ENCODE data around the gene DDT. TPM values are rescaled to one million over a fixed set of nuclear protein-coding genes. Genes with fewer than 3 reads are reported as not detected.
A peak's percentile ranks its signal among the peaks of the same experiment; 100 is the strongest.
"Not testable (repeated sequence)": the region's sequence is repeated elsewhere in the genome, so short reads cannot be mapped to it uniquely, and the experiment has no call there.

DDT gene
- total RNA-seq, 1 donor from 2014 or later, result 74.0 TPM

DNA sequence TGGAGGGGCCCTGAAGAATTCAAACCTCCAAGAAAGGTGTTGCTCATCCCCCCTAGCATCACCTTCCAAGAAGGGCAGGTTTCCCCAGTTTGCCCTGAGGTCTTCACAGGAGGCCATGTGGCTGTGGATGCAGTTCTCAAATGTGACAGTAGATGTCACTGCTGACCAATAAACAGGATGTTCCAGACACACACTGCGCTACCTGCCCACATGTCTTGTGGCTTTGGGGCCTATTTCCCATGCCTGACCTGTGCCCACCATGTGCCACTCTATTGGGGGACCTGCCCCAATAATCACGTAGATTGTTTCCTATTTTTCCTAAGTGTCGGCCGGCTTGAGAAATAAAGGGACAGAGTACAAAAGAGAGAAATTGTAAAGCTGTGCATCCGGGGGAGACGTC is 10.2 kb upstream of the DDT start:
- no peak overlapping the region for H3K4me3 Mint-ChIP-seq
- no peaks in the 10 kb centered on the region for H3K4me1 Mint-ChIP-seq
- no peak for DNase-seq (ENCODE audit: low read depth, low spot score)

DNA sequence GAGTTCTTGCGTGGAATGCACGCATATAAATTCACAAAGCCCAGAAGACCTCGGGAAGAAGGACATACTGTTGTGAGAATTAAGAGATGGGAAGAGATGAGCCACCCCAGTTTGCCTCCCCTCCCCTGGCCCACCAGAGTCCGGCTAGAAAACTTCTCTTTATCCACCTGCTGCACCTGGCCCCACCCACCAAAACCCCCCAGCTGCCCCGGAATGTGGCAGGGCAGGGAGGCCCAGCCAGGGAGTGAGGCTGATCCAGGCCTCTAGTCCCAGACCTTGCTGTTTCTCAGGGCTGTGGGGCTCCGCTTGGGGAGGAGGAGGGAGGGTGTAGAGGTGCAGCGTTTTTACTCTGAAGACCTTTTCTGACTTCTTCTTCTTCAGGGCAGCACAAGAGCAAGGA is 6.3 kb upstream of the DDT start:
- H3K27me3 Mint-ChIP-seq (ENCODE audit: low read depth); H3K4me3 Mint-ChIP-seq; H3K4me1 Mint-ChIP-seq; H3K27ac Mint-ChIP-seq (ENCODE audit: unreplicated experiment); H3K36me3 Mint-ChIP-seq (ENCODE audit: low read depth); DNase-seq (ENCODE audit: low read depth, low spot score); H3K9me3 Mint-ChIP-seq: not testable (repeated sequence)

More for the DNA sequence above, 10.2 kb upstream of the DDT start:
- H3K36me3 Mint-ChIP-seq (ENCODE audit: low read depth), result no peaks in the 10 kb centered on the region
- H3K27ac Mint-ChIP-seq (ENCODE audit: unreplicated experiment), result no peak overlapping the region
- no peaks in the 10 kb centered on the region for H3K27me3 Mint-ChIP-seq (ENCODE audit: low read depth)
- no peaks in the 10 kb centered on the region for H3K9me3 Mint-ChIP-seq
- no peak for TF ChIP-seq CTCF (conservative IDR thresholded peaks at IDR 0.05)

GRCh38 chr22:23979557-23980240 is 5.5 kb upstream of the DDT start, which contains the start of gene GSTT2:
TSS of gene GSTT2 (plus strand) at chr22:23980134.
- not testable (repeated sequence) for DNase-seq (ENCODE audit: low read depth, low spot score); H3K9me3 Mint-ChIP-seq; H3K4me3 Mint-ChIP-seq; H3K27ac Mint-ChIP-seq (ENCODE audit: unreplicated experiment); H3K4me1 Mint-ChIP-seq; H3K36me3 Mint-ChIP-seq (ENCODE audit: low read depth); H3K27me3 Mint-ChIP-seq (ENCODE audit: low read depth)

DNA sequence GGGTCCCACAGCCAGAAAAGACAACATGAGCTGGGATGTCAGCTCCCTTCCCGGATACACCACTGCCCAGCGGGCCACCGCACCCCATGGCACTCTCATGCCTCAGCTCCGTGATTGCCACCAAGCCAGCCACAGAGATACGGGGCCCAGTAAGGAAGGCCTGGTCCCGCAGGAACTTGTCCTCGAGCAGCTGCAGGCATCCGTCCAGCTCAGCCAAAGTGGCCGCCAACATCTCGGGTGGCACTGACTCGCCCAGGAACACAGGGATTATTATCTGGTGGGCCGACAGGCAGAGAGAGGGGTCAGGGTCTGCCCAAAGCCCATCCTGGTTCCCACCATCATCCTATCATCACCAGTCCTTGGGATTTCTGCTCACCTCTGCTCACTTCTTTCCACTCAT is 3.1 kb upstream of the DDT start:
- not testable (repeated sequence) for DNase-seq (ENCODE audit: low read depth, low spot score); H3K4me1 Mint-ChIP-seq; H3K4me3 Mint-ChIP-seq; H3K9me3 Mint-ChIP-seq; H3K36me3 Mint-ChIP-seq (ENCODE audit: low read depth); H3K27ac Mint-ChIP-seq (ENCODE audit: unreplicated experiment); H3K27me3 Mint-ChIP-seq (ENCODE audit: low read depth)

GRCh38 chr22:23974836-23975352 is 653 bp upstream of the DDT start:
- not testable (repeated sequence) for H3K9me3 Mint-ChIP-seq; H3K27ac Mint-ChIP-seq (ENCODE audit: unreplicated experiment); H3K4me1 Mint-ChIP-seq; DNase-seq (ENCODE audit: low read depth, low spot score); H3K4me3 Mint-ChIP-seq; H3K36me3 Mint-ChIP-seq (ENCODE audit: low read depth); H3K27me3 Mint-ChIP-seq (ENCODE audit: low read depth)
- TF ChIP-seq CTCF (conservative IDR thresholded peaks at IDR 0.05), result peak; percentile 26

- H3K27ac Mint-ChIP-seq (ENCODE audit: unreplicated experiment); DNase-seq (ENCODE audit: low read depth, low spot score): not testable (repeated sequence)
- H3K4me3 Mint-ChIP-seq, result peak overlapping the region; percentile 82
Observed at GRCh38 chr22:23971927-23972326, 2.3 kb downstream of the DDT start.

DNA sequence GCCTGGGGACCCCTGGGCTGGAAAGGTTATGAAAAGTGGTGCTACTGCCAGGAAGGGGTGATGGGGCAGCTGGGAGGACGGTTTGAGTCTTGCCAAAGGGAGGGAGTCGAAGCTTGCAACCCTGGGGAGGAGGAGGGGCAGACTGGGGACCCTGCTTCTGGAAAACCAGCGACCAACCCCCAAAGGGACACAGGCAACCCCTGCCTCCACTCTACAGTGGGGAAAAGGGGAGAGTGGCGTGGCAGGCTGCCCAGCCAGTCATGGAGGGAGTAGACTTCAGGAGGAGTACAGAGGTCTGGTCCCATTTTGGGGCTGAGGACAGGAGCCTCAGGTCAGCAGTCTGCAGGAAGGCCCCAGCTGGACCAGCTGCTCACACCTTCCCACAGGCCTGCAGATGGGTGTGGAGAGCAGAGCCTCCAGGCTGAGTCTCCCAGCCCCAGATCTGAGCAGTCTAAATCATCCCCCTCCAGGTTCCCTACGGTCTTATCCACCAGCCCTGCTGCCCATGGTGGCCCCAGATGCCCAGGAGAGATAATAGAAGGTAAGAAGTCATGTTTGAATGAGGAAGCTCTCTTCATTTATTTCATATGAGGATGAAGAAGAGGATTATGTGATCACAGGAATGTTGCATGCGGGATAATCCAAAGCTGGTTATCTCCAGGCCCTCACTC is 3.3 kb downstream of the DDT start:
- TF ChIP-seq CTCF (conservative IDR thresholded peaks at IDR 0.05), result no peak
- no peak overlapping the region for H3K27ac Mint-ChIP-seq (ENCODE audit: unreplicated experiment)
- no peak for DNase-seq (ENCODE audit: low read depth, low spot score)
- peaks cover 16% of the 10 kb centered on the region for H3K36me3 Mint-ChIP-seq (ENCODE audit: low read depth)
- peak overlapping the region; percentile 82 for H3K4me3 Mint-ChIP-seq
- no peaks in the 10 kb centered on the region for H3K9me3 Mint-ChIP-seq
- H3K4me1 Mint-ChIP-seq, result no peaks in the 10 kb centered on the region
- H3K27me3 Mint-ChIP-seq (ENCODE audit: low read depth), result no peaks in the 10 kb centered on the region

More at GRCh38 chr22:23971927-23972326, 2.3 kb downstream of the DDT start:
- not testable (repeated sequence) for H3K27me3 Mint-ChIP-seq (ENCODE audit: low read depth); H3K9me3 Mint-ChIP-seq; H3K4me1 Mint-ChIP-seq
- H3K36me3 Mint-ChIP-seq (ENCODE audit: low read depth), result peaks cover 16% of the 10 kb centered on the region
